DOHH2 (cell line): ENCODE measurements around the gene ARHGAP23.

Source experiments
- H3F3A ChIP-seq: fragments of 200-600 bp; sonication (generic), shearing (Covaris generic); 2 replicates; pipeline ENCODE4 v1.6.0; 2016; ENCODE audit warnings: antibody characterized with exemption, mild to moderate bottlenecking; ENCODE audit not compliant: control insufficient read depth, insufficient read depth
- H3K27ac ChIP-seq: fragments of 200-600 bp; sonication (generic); 2 replicates; pipeline ENCODE4 v1.5.1; 2014; ENCODE audit warnings: low read depth, mild to moderate bottlenecking, low read length, moderate library complexity
- H3K27me3 ChIP-seq: fragments of 200-600 bp; sonication (generic); 2 replicates; pipeline ENCODE4 v1.6.1; 2014; ENCODE audit warnings: mild to moderate bottlenecking, low read length, mixed read lengths; ENCODE audit not compliant: control insufficient read depth
- H3K36me3 ChIP-seq: fragments of 200-600 bp; sonication (generic); 2 replicates; pipeline ENCODE4 v1.6.1; 2014; ENCODE audit warnings: mild to moderate bottlenecking, low read length, moderate library complexity, mixed read lengths; ENCODE audit not compliant: control insufficient read depth
- H3K4me1 ChIP-seq: fragments of 200-600 bp; sonication (generic); 2 replicates; pipeline ENCODE4 v1.6.1; 2014; ENCODE audit warnings: mild to moderate bottlenecking, low read length, mixed read lengths; ENCODE audit not compliant: control insufficient read depth
- H3K4me2 ChIP-seq: fragments of 200-600 bp; sonication (generic); 2 replicates; pipeline ENCODE4 v1.6.0; 2014; ENCODE audit warnings: mild to moderate bottlenecking, low read length, moderate library complexity
- H3K4me3 ChIP-seq: fragments of 200-600 bp; sonication (generic); 2 replicates; pipeline ENCODE4 v1.5.1; 2014; ENCODE audit warnings: mild to moderate bottlenecking, low read length, mixed read lengths
- H3K79me2 ChIP-seq: fragments of 200-600 bp; sonication (generic); 2 replicates; pipeline ENCODE4 v1.6.1; 2014; ENCODE audit warnings: mild to moderate bottlenecking, low read length, mixed read lengths; ENCODE audit not compliant: control insufficient read depth
- H3K9me2 ChIP-seq: fragments of 200-600 bp; sonication (generic); replicated peaks from 2 replicates; pipeline ENCODE4 v1.6.1; 2014; ENCODE audit warnings: mild to moderate bottlenecking, low read length, mixed read lengths; ENCODE audit not compliant: control insufficient read depth
- H3K9me3 ChIP-seq: fragments of 200-600 bp; sonication (generic); 2 replicates; pipeline ENCODE4 v1.6.1; 2014; ENCODE audit warnings: antibody characterized with exemption, low read length, mixed read lengths; ENCODE audit not compliant: control insufficient read depth, insufficient read depth
- H4K20me1 ChIP-seq: fragments of 200-600 bp; sonication (generic); 2 replicates; pipeline ENCODE4 v1.6.0; 2014; ENCODE audit warnings: low read depth, mild to moderate bottlenecking, antibody characterized with exemption, low read length, moderate library complexity; ENCODE audit not compliant: control insufficient read depth, insufficient read depth
- CTCF ChIP-seq: fragments of 200-600 bp; sonication (generic); IDR thresholded peaks from one replicate; pipeline ENCODE4 v1.5.1; 2014; ENCODE audit warnings: antibody characterized with exemption, mild to moderate bottlenecking, low read depth, low read length; ENCODE audit not compliant: poor library complexity, severe bottlenecking
- EZH2phosphoT487 ChIP-seq: fragments of 200-600 bp; sonication (generic); IDR thresholded peaks from 2 replicates; pipeline ENCODE4 v1.6.1; 2017; ENCODE audit warnings: borderline replicate concordance, mild to moderate bottlenecking, antibody characterized with exemption, low read length, moderate library complexity, mixed read lengths

The ARHGAP23 gene

GRCh38 chr17:38454532-38454931, 26.3 kb downstream of the ARHGAP23 start:
- Histone ChIP-seq H3K4me2 (no peak overlapping the region), H3K9me2 (no peaks in the 10 kb centered on the region), H3K27ac (no peak overlapping the region), H3F3A (no peaks in the 10 kb centered on the region), H3K4me1 (no peaks in the 10 kb centered on the region), H3K9me3 (no peaks in the 10 kb centered on the region), H3K79me2 (no peaks in the 10 kb centered on the region), H3K27me3 (peaks cover 15% of the 10 kb centered on the region), H4K20me1 (no peaks in the 10 kb centered on the region), H3K4me3 (no peak overlapping the region), H3K36me3 (no peaks in the 10 kb centered on the region)
- TF ChIP-seq EZH2phosphoT487 = no peak
- no peak for TF ChIP-seq CTCF

- H3F3A ChIP-seq = no peaks in the 10 kb centered on the region
- H3K4me1 ChIP-seq = no peaks in the 10 kb centered on the region
- H3K9me2 ChIP-seq = no peaks in the 10 kb centered on the region
- H3K27ac ChIP-seq = no peak overlapping the region
- H4K20me1 ChIP-seq = no peaks in the 10 kb centered on the region
- no peaks in the 10 kb centered on the region for H3K79me2 ChIP-seq
- H3K9me3 ChIP-seq = no peaks in the 10 kb centered on the region
- H3K4me2 ChIP-seq = no peak overlapping the region
- peaks cover 15% of the 10 kb centered on the region for H3K27me3 ChIP-seq
- H3K4me3 ChIP-seq = no peak overlapping the region
- H3K36me3 ChIP-seq = no peaks in the 10 kb centered on the region
- TF ChIP-seq EZH2phosphoT487 (no peak), CTCF (no peak)
Measured at GRCh38 chr17:38455288-38455915, 27.1 kb downstream of the ARHGAP23 start.

DNA sequence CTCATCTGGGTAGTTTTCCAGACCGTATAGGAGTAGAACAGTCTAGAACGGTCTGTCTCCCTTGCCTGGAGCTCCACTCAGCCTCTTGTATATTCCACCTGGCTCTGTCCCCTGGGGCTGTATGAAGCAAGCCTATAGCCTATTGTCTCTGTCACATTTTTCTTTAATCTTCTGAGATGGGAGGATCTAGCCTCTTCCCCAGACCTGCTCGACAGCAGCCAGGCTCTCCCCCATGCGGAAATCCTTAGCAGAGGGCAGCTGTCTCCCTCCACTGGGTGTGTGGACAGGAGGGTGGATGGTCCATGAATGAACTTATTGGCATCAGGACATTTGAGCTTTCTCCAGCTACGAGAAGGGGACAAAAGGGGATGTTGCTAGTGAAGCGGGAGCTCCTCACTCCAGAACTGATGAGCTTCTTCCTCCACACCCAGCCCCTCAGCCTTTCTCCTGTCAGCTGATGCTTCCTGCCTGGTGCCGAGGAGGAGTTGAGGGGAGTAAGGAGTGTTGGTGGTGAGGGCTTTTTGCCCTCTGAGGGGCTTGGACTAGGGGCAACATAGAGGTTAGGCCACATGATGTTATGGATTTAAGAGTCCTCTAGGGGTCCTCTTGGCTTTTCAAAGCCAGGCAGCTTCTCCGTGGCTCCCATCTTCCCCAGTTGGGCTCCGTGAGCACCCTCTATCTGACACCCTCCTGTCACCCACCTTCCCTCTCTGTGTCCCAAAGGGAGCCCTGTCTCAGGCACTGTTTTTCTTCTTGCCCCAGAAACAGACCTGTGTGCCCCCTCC, 28.0 kb downstream of the ARHGAP23 start:
- no peaks in the 10 kb centered on the region for H3K4me1 ChIP-seq
- H3K36me3 ChIP-seq = no peaks in the 10 kb centered on the region
- no peak overlapping the region for H3K4me2 ChIP-seq
- no peaks in the 10 kb centered on the region for H4K20me1 ChIP-seq
- H3K27me3 ChIP-seq = peaks cover 15% of the 10 kb centered on the region
- TF ChIP-seq CTCF = peak; percentile 27
- TF ChIP-seq EZH2phosphoT487 = no peak
- H3K9me3 ChIP-seq = no peaks in the 10 kb centered on the region
- no peak overlapping the region for H3K4me3 ChIP-seq
- no peaks in the 10 kb centered on the region for H3K79me2 ChIP-seq
- H3K9me2 ChIP-seq = no peaks in the 10 kb centered on the region
- H3K27ac ChIP-seq = no peak overlapping the region
- no peaks in the 10 kb centered on the region for H3F3A ChIP-seq
